ENCODE measurements around the gene CFAP299. TPM values are rescaled to one million over a fixed set of nuclear protein-coding genes. Genes with fewer than 3 reads are reported as not detected.

The CFAP299 gene
- total and polyA plus RNA-seq, 2 donors (not counting 3 experiments of a cell fraction or from before 2014, with no cell fraction given) = not detected

- no peak overlapping the region for H3K9ac ChIP-seq (replicated peaks; ENCODE audit: extremely low read depth, insufficient read depth, low read length)
- no peaks in the 10 kb centered on the region for H3K4me1 ChIP-seq (ENCODE audit: control insufficient read depth, extremely low read depth, insufficient read depth, low read length)
- H3K27ac ChIP-seq (ENCODE audit: insufficient read depth, low read depth, low read length) = no peak overlapping the region
- POLR2A ChIA-PET = no interaction called here
- no peaks in the 10 kb centered on the region for H4K20me1 ChIP-seq (replicated peaks; ENCODE audit: control insufficient read depth, extremely low read depth, insufficient read depth, low read length)
- DNase-seq (ENCODE audit: low read depth, low spot score) = no peak
- no peak overlapping the region for H2AFZ ChIP-seq (ENCODE audit: low read depth, low read length)
- dilution Hi-C loops (cut with MboI; ENCODE audit: extremely low pct_ligation_motif_present, low sequenced_read_pairs) (no loop called here), intact Hi-C loops (cut with micrococcal nuclease) (no loop called here)
- no peak overlapping the region for H3K4me2 ChIP-seq (ENCODE audit: insufficient read depth, low read length)
- no peaks in the 10 kb centered on the region for H3K9me3 ChIP-seq (replicated peaks; ENCODE audit: control insufficient read depth, insufficient read depth, low read length)
- CTCF ChIA-PET = no interaction called here
- no peaks in the 10 kb centered on the region for H3K79me2 ChIP-seq (ENCODE audit: control insufficient read depth, insufficient read depth, low read length)
- FAIRE-seq = no peak
- TF ChIP-seq GATA2 (IDR thresholded peaks at IDR 0.05; ENCODE audit: insufficient read depth, insufficient read length, low read depth, low read length) = no peak
- no peaks in the 10 kb centered on the region for H3K36me3 ChIP-seq (ENCODE audit: control insufficient read depth in 2 of 2, extremely low read depth in 1 of 2, insufficient read depth in 2 of 2, low read length in 2 of 2)
- H3K9me1 ChIP-seq (replicated peaks; ENCODE audit: control insufficient read depth, extremely low read depth, insufficient read depth, low read length) = no peaks in the 10 kb centered on the region
- no peaks in the 10 kb centered on the region for H3K27me3 ChIP-seq (ENCODE audit: control insufficient read depth in 2 of 2, insufficient read depth in 2 of 2, low read length in 2 of 2)
- no TSS peak for BruUV-seq (replicated peaks)
- no peak overlapping the region for H3K4me3 ChIP-seq (replicated peaks in 1 of 3; ENCODE audit: insufficient read depth in 1 of 3, low read depth in 1 of 3, low read length in 3 of 3)
These were observed 478.7 kb downstream of the CFAP299 start for GRCh38 chr4:80814266-80814665.

- BruUV-seq (replicated peaks) = no TSS peak
- no peaks in the 10 kb centered on the region for H3K9me1 ChIP-seq (replicated peaks; ENCODE audit: control insufficient read depth, extremely low read depth, insufficient read depth, low read length)
- H3K27ac ChIP-seq (ENCODE audit: insufficient read depth, low read depth, low read length) = no peak overlapping the region
- H3K4me3 ChIP-seq (replicated peaks in 1 of 3; ENCODE audit: insufficient read depth in 1 of 3, low read depth in 1 of 3, low read length in 3 of 3) = no peak overlapping the region
- H3K4me1 ChIP-seq (ENCODE audit: control insufficient read depth, extremely low read depth, insufficient read depth, low read length) = no peaks in the 10 kb centered on the region
- intact Hi-C loops (cut with micrococcal nuclease) (no loop called here), dilution Hi-C loops (cut with MboI; ENCODE audit: extremely low pct_ligation_motif_present, low sequenced_read_pairs) (no loop called here)
- H3K27me3 ChIP-seq (ENCODE audit: control insufficient read depth in 2 of 2, insufficient read depth in 2 of 2, low read length in 2 of 2) = no peaks in the 10 kb centered on the region
- H3K79me2 ChIP-seq (ENCODE audit: control insufficient read depth, insufficient read depth, low read length) = no peaks in the 10 kb centered on the region
- no peak overlapping the region for H2AFZ ChIP-seq (ENCODE audit: low read depth, low read length)
- no peaks in the 10 kb centered on the region for H3K36me3 ChIP-seq (ENCODE audit: control insufficient read depth in 2 of 2, extremely low read depth in 1 of 2, insufficient read depth in 2 of 2, low read length in 2 of 2)
- peaks cover 3% of the 10 kb centered on the region for H3K9me3 ChIP-seq (replicated peaks; ENCODE audit: control insufficient read depth, insufficient read depth, low read length)
- ChIA-PET POLR2A (no interaction called here), CTCF (no interaction called here)
- no peak for TF ChIP-seq MYC (IDR thresholded peaks at IDR 0.05; ENCODE audit: low read depth, low read length)
- no peak for TF ChIP-seq MAX (IDR thresholded peaks at IDR 0.05; ENCODE audit: insufficient read depth, insufficient read length)
- no peak for TF ChIP-seq EZH2 (IDR thresholded peaks at IDR 0.05; ENCODE audit: borderline replicate concordance, low read depth, low read length, severe bottlenecking)
- no peak for TF ChIP-seq POLR2A (IDR thresholded peaks at IDR 0.05; ENCODE audit: low read depth, low read length)
- TF ChIP-seq GATA2 (IDR thresholded peaks at IDR 0.05; ENCODE audit: insufficient read depth, insufficient read length, low read depth, low read length) = no peak
- no peak for TF ChIP-seq FOS (IDR thresholded peaks at IDR 0.05; ENCODE audit: borderline replicate concordance, insufficient read depth, low read length)
- TF ChIP-seq CTCF (IDR thresholded peaks at IDR 0.05; ENCODE audit: extremely low read depth in 1 of 2, insufficient read depth in 1 of 2, low read depth in 1 of 2, low read length in 2 of 2) = no peak
- no peak for TF ChIP-seq JUN (IDR thresholded peaks at IDR 0.05; ENCODE audit: borderline replicate concordance, insufficient read depth, insufficient read length, low read depth)
- TF ChIP-seq POLR2AphosphoS5 (IDR thresholded peaks at IDR 0.05; ENCODE audit: insufficient read depth, low read depth, low read length) = no peak
- H3K4me2 ChIP-seq (ENCODE audit: insufficient read depth, low read length) = no peak overlapping the region
- FAIRE-seq (no peak), DNase-seq (ENCODE audit: low read depth, low spot score) (no peak)
- H3K9ac ChIP-seq (replicated peaks; ENCODE audit: extremely low read depth, insufficient read depth, low read length) = no peak overlapping the region
- no peaks in the 10 kb centered on the region for H4K20me1 ChIP-seq (replicated peaks; ENCODE audit: control insufficient read depth, extremely low read depth, insufficient read depth, low read length)
These were observed 496.1 kb downstream of the CFAP299 start for GRCh38 chr4:80831383-80832361.

All from endothelial cell of umbilical vein (primary cell).